NCI-H526 (cell line): ENCODE measurements around the gene SPATA2.

Experiments
- DNase-seq, 2 experiments: peaks; one replicate each; lab custom pipeline; 2025; lab: John Stamatoyannopoulos, UW

The SPATA2 gene

DNA sequence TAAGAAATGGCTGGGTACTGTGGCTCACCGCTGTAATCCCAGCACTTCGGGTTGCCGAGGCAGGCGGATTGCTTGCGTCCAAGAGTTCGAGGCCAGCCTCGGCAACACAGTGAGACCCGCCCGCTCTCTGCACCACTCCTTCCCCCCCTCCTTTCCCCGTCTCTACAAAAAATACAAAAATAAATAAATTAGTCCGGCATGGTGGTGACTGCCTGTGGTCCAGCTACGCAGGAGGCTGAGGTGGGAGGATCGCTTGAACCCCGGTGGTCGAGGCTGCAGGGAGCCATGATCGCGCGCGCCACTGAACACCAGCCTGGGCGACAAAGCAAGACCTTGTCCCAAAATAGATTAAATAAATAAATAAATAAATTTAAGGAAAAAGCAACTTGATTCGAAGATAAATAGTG is 20.4 kb upstream of the SPATA2 start:
- DNase-seq, result no peak

- DNase-seq, result no peak
Measured at GRCh38 chr20:49929142-49929494, 13.8 kb upstream of the SPATA2 start.

DNA sequence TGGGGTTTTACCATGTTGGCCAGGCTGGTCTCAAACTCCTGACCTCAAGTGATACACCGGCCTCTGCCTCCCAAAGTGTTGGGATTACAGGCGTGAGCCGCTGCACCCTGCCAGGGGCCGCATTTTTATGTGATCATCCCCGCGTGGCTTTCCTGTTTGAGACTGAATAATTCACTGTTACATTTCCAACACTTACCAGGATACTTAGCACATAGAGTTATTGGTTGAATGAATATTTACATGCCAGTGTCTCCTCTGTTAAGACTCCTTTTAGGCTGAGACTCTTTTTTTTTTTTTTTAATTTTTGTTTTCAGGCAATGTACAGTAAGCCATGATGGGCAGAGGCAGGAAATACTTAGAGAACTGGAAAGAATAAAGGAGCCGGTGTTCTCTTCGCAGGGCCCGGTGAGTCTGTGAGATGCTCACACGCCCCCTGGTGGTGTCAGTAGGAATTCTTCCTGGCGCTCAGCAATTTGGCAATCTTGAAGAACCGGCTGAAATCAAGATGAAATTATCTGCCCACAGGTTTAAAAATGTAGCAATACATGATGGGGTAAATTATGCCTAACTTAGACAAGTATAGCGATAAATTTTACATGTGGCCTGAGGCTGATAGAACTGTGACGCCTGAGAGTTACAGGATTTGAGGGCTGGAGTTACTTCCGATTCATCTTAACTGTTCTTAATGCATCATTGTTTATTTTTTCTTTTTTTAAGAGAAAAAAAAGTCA is 13.2 kb upstream of the SPATA2 start:
- peak; percentile 75 to 91 for DNase-seq

- no peak for DNase-seq
Measured at GRCh38 chr20:49925901-49926454, 10.6 kb upstream of the SPATA2 start.

- DNase-seq, result no peak
Measured at GRCh38 chr20:49924247-49924646, 8.9 kb upstream of the SPATA2 start.

GRCh38 chr20:49919461-49919860 is 4.1 kb upstream of the SPATA2 start:
- DNase-seq, result no peak

GRCh38 chr20:49919009-49919408 is 3.7 kb upstream of the SPATA2 start:
- no peak for DNase-seq

DNA sequence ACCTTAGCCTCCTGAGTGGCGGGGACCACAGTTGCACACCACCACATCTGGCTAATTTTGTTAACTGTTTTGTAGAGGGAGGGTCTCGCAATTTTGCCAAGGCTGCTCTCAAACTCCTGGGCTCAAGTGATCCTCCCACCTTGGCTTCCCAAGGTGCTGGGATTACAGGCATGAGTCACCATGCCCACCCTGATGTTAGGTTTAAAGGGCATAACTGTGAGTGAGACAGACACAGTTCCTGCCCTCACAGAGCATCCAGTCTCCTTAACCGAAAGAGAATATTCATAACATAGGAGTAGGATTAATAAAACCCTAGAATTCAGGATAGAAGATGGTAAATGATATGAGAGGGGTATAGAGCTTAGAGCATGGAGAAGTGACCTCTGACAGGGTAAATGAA is 3.1 kb upstream of the SPATA2 start:
- no peak for DNase-seq

GRCh38 chr20:49916146-49917002 is 1.0 kb upstream of the SPATA2 start:
- peak; percentile 20 to 27 for DNase-seq

GRCh38 chr20:49915118-49915379 is 280 bp downstream of the SPATA2 start:
- no peak for DNase-seq

GRCh38 chr20:49914310-49915117 is 815 bp downstream of the SPATA2 start:
- no peak for DNase-seq

- no peak for DNase-seq
Measured at GRCh38 chr20:49913399-49914047, 1.8 kb downstream of the SPATA2 start.

DNA sequence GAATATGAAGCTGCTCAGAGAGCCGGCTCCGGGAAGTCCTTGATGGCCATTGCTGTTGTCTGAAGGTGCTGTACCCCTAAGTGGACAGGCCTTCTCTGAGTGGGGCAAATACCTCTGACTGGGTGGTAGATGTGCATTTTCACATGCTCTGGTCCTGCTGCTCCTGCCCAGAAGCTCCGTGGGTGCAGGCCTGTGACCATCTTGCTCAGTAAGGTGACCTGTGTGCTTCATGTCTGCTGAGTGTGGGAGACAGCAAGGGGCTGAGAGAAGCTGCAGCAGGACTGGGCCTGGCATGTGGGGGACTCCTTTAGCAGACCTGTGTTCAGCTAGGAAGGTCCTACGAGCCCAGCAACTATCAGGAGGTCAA is 5.0 kb downstream of the SPATA2 start:
- DNase-seq, result no peak

GRCh38 chr20:49909499-49910339 is 5.6 kb downstream of the SPATA2 start:
- no peak for DNase-seq

DNA sequence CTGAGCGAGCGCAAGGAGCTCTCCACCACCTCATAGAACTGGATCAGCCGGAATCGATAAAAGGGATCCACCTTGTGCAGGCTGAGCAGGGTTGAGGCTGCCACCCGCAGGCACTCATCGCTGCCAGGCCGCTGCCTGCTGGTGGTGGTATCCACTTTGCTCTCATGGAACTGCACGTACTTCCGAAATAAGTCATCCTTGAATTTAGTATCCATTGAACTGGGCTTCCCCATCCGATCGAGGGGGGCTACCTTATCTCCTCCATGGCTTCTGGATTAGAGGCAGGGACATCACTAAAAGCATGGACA is 7.1 kb downstream of the SPATA2 start:
- DNase-seq, result no peak

DNA sequence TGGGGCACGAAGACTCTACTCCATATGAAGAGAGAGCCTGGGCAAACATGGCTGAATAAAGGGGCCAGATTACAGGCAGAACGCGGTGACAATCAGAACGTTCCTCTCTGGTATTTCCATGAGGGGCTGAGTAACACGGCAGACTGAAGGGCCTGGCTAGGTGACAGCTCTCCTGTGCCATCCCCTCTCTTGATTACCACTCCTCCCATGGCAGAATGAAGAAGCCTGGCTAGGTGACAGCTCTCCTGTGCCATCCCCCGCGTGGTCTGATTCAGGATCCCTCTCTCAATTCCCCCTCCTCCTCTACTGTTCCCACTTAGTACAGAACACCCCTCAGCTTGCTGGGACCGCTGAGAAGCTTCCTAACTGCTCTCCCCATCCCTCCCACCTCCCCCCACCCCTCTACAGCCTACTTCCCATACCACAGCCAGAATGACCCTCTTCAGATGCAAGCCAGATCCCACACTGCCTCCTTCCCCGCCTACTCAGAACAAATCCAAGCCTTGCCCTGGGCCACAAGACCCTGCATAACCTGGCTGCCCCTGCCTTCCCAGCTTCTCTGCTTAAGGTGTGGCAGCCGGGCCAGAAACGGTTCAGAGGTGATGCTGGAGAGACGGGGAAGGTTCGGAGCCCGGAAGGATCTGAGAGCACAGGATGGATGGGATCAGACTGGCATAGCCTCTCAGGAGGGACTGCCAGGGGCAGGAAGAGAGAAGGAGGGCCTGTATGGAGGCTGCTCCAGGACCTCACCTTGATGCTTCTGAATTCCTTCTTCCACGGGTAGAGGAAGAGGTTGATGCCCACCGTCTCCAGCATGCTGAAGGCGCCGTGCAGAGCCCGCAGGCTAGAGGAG is 7.7 kb downstream of the SPATA2 start:
- no peak for DNase-seq

GRCh38 chr20:49906615-49907154 is 8.6 kb downstream of the SPATA2 start:
- no peak for DNase-seq

DNA sequence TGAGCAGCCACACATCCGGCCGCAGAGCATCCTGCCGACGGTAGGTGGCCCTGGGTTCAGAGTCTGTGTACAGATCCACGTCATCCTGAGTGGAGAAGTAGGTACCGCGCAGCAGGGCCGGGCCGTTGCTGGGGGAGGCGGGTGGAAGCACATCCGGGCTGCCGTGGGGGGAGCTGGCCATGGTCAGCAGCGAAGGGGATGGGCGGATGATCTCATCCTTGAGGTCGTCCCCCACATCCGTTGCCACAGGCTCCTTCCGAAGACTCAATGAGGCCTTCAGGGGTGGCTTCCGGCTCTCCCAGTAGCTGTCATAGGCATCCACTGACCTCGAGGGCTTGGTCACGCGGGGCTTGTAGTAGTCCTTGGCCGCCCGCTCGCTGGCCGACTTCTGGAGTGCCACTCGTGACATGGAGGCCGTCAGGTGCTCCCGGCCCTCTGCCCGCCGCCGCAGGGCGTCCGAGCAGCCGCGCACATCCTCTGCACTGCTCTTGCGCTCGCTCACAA is 9.2 kb downstream of the SPATA2 start:
- DNase-seq, result no peak

- no peak for DNase-seq
Measured at GRCh38 chr20:49905415-49906091, 9.8 kb downstream of the SPATA2 start.
